Osteoblast (primary cell): ENCODE measurements around the gene PLXNA4. TPM values are rescaled to one million over a fixed set of nuclear protein-coding genes. Genes with fewer than 3 reads are reported as not detected.
A peak's percentile ranks its signal among the peaks of the same experiment; 100 is the strongest.

Experiments
- DNase-seq: peaks from one replicate; pipeline ENCODE4 v3.0.0; 2011; ENCODE audit warnings: low spot score, mixed read lengths; ENCODE audit not compliant: insufficient read length; ENCODE audit errors: missing footprints
- H2AFZ ChIP-seq: 2 replicates; pipeline ENCODE4 v1.6.0; 2011; ENCODE audit warnings: mild to moderate bottlenecking, low read length
- H3K27ac ChIP-seq: 2 replicates; pipeline ENCODE4 v1.5.1; 2011; ENCODE audit warnings: mild to moderate bottlenecking, low read depth, low read length, moderate library complexity
- H3K27me3 ChIP-seq: 2 replicates; pipeline ENCODE4 v1.6.0; 2012; ENCODE audit warnings: mild to moderate bottlenecking, control low read depth, inconsistent platforms, low read length, moderate library complexity; ENCODE audit not compliant: insufficient read depth
- H3K36me3 ChIP-seq: 2 replicates; pipeline ENCODE4 v1.5.1; 2011; ENCODE audit warnings: mild to moderate bottlenecking, low read length, control low read depth, moderate library complexity; ENCODE audit not compliant: insufficient read depth
- H3K4me1 ChIP-seq: 2 replicates; pipeline ENCODE4 v1.5.1; 2011; ENCODE audit warnings: mild to moderate bottlenecking, low read length, control low read depth, moderate library complexity; ENCODE audit not compliant: insufficient read depth
- H3K4me2 ChIP-seq: 2 replicates; pipeline ENCODE4 v1.6.0; 2011; ENCODE audit warnings: mild to moderate bottlenecking, low read length; ENCODE audit not compliant: insufficient read depth
- H3K4me3 ChIP-seq: fragments of 200-600 bp; sonication (generic); 3 replicates; pipeline ENCODE4 v1.5.1; 2012; ENCODE audit warnings: mild to moderate bottlenecking, low read length, inconsistent platforms; ENCODE audit not compliant: insufficient read depth
- H3K79me2 ChIP-seq: 2 replicates; pipeline ENCODE4 v1.6.0; 2012; ENCODE audit warnings: mild to moderate bottlenecking, low read length, control low read depth, inconsistent platforms; ENCODE audit not compliant: insufficient read depth
- H3K9me3 ChIP-seq: 2 replicates; pipeline ENCODE4 v1.5.1; 2011; ENCODE audit warnings: low read depth, low read length, control low read depth
- H4K20me1 ChIP-seq: 2 replicates; pipeline ENCODE4 v1.6.0; 2012; ENCODE audit warnings: mild to moderate bottlenecking, low read length, control low read depth; ENCODE audit not compliant: insufficient read depth
- CTCF ChIP-seq: IDR thresholded peaks from 2 replicates; pipeline ENCODE4 v1.5.1; 2011; ENCODE audit warnings: mild to moderate bottlenecking, low read depth, low read length, moderate library complexity; ENCODE audit errors: extremely low read depth
- total RNA-seq: library from RNA; depleted of rRNA; stranded (reverse); fragments of >200 nt; gene quantifications from 2 replicates; pipeline ENCODE4 v1.2.3, GENCODE V29; 2012

The PLXNA4 gene
- total RNA-seq, 1 donor = 4.3 TPM

- Histone ChIP-seq H3K79me2 (no peaks in the 10 kb centered on the region), H4K20me1 (no peaks in the 10 kb centered on the region), H3K9me3 (no peaks in the 10 kb centered on the region), H3K27ac (no peak overlapping the region), H3K27me3 (peaks cover 25% of the 10 kb centered on the region), H3K4me2 (no peak overlapping the region), H3K4me1 (peaks cover 3% of the 10 kb centered on the region), H3K4me3 (no peak overlapping the region), H3K36me3 (no peaks in the 10 kb centered on the region), H2AFZ (no peak overlapping the region)
- no peak for TF ChIP-seq CTCF
- DNase-seq = no peak
These were observed 4.3 kb downstream of the PLXNA4 start for GRCh38 chr7:132571970-132572369.

GRCh38 chr7:132569884-132570614, 6.2 kb downstream of the PLXNA4 start:
- H3K9me3 ChIP-seq = no peaks in the 10 kb centered on the region
- H3K4me2 ChIP-seq = no peak overlapping the region
- no peaks in the 10 kb centered on the region for H4K20me1 ChIP-seq
- peaks cover 11% of the 10 kb centered on the region for H3K27me3 ChIP-seq
- no peak overlapping the region for H3K27ac ChIP-seq
- H3K79me2 ChIP-seq = no peaks in the 10 kb centered on the region
- peaks cover 2% of the 10 kb centered on the region for H3K4me1 ChIP-seq
- no peak overlapping the region for H3K4me3 ChIP-seq
- no peaks in the 10 kb centered on the region for H3K36me3 ChIP-seq
- no peak for DNase-seq
- no peak for TF ChIP-seq CTCF
- no peak overlapping the region for H2AFZ ChIP-seq

GRCh38 chr7:132568962-132569361, 7.3 kb downstream of the PLXNA4 start:
- Histone ChIP-seq H3K4me2 (no peak overlapping the region), H4K20me1 (no peaks in the 10 kb centered on the region), H2AFZ (peak overlapping the region; percentile 0), H3K27me3 (peaks cover 3% of the 10 kb centered on the region), H3K4me3 (no peak overlapping the region), H3K9me3 (no peaks in the 10 kb centered on the region), H3K4me1 (no peaks in the 10 kb centered on the region), H3K36me3 (no peaks in the 10 kb centered on the region), H3K79me2 (no peaks in the 10 kb centered on the region), H3K27ac (no peak overlapping the region)
- TF ChIP-seq CTCF = no peak
- DNase-seq = no peak

GRCh38 chr7:132565885-132566284, 10.4 kb downstream of the PLXNA4 start:
- Histone ChIP-seq H3K27ac (no peak overlapping the region), H3K36me3 (no peaks in the 10 kb centered on the region), H3K4me1 (no peaks in the 10 kb centered on the region), H3K27me3 (no peaks in the 10 kb centered on the region), H3K79me2 (no peaks in the 10 kb centered on the region), H3K9me3 (no peaks in the 10 kb centered on the region), H2AFZ (no peak overlapping the region), H3K4me2 (no peak overlapping the region), H3K4me3 (no peak overlapping the region), H4K20me1 (no peaks in the 10 kb centered on the region)
- no peak for TF ChIP-seq CTCF
- DNase-seq = no peak
